GM23338 (cell line): ENCODE results near the gene ZSCAN5A. TPM values are rescaled to one million over a fixed set of nuclear protein-coding genes. Genes with fewer than 3 reads are reported as not detected.

ENCODE experiments used
- ATAC-seq: fragments of 200-7000 bp; cut with Tn5 transposase; 3 replicates; pipeline ENCODE4 v1.9.1; 2020
- DNase-seq: peaks from one replicate; pipeline ENCODE4 v3.0.0-alpha.2; 2015; ENCODE audit warnings: low spot score
- H2AFZ ChIP-seq: fragments of 200-600 bp; sonication (generic); 2 replicates; pipeline ENCODE4 v1.8.0; 2016; ENCODE audit warnings: antibody characterized with exemption, mild to moderate bottlenecking, moderate library complexity
- H3F3A ChIP-seq: fragments of 200-600 bp; sonication (generic); replicated peaks from 2 replicates; pipeline ENCODE4 v1.8.0; 2017; ENCODE audit warnings: antibody characterized with exemption, mixed run types, low read depth
- H3K27ac ChIP-seq: fragments of 200-600 bp; sonication (generic); 2 replicates; pipeline ENCODE4 v1.6.1; 2016; ENCODE audit warnings: low read depth
- H3K27me3 ChIP-seq: fragments of 200-600 bp; sonication (generic); 2 replicates; pipeline ENCODE4 v1.8.0; 2016; ENCODE audit warnings: mild to moderate bottlenecking, mixed run types, moderate library complexity; ENCODE audit not compliant: insufficient read depth
- H3K36me3 ChIP-seq: fragments of 200-600 bp; sonication (generic); 2 replicates; pipeline ENCODE4 v1.8.0; 2016; ENCODE audit warnings: mild to moderate bottlenecking; ENCODE audit not compliant: insufficient read depth
- H3K4me1 ChIP-seq: fragments of 200-600 bp; sonication (generic); 2 replicates; pipeline ENCODE4 v1.8.0; 2016; ENCODE audit warnings: mild to moderate bottlenecking, moderate library complexity; ENCODE audit not compliant: insufficient read depth
- H3K4me2 ChIP-seq: fragments of 200-600 bp; sonication (generic); 2 replicates; pipeline ENCODE4 v1.7.1; 2017; ENCODE audit warnings: mixed run types
- H3K4me3 ChIP-seq: fragments of 200-600 bp; sonication (generic); 2 replicates; pipeline ENCODE4 v1.6.1; 2016; ENCODE audit warnings: mixed run types
- H3K79me2 ChIP-seq: fragments of 200-600 bp; sonication (generic); replicated peaks from 2 replicates; pipeline ENCODE4 v1.8.0; 2017; ENCODE audit warnings: mild to moderate bottlenecking; ENCODE audit not compliant: insufficient read depth
- H3K9me2 ChIP-seq: fragments of 200-600 bp; sonication (generic); 2 replicates; pipeline ENCODE4 v1.8.0; 2017; ENCODE audit not compliant: insufficient read depth
- H4K20me1 ChIP-seq: fragments of 200-600 bp; sonication (generic); replicated peaks from 2 replicates; pipeline ENCODE4 v1.8.0; 2017; ENCODE audit warnings: mild to moderate bottlenecking; ENCODE audit not compliant: insufficient read depth
- H3K27ac Mint-ChIP-seq: 2 replicates; pipeline ENCODE4 v1.8.0; 2020; ENCODE audit warnings: inconsistent platforms, mild to moderate bottlenecking, moderate library complexity, mixed read lengths
- H3K27me3 Mint-ChIP-seq: 3 replicates; pipeline ENCODE4 v1.8.0; 2022; ENCODE audit warnings: low read depth, mild to moderate bottlenecking, moderate library complexity, mixed read lengths, inconsistent platforms; ENCODE audit not compliant: insufficient read depth, poor library complexity
- H3K36me3 Mint-ChIP-seq: 3 replicates; pipeline ENCODE4 v1.8.0; 2021; ENCODE audit warnings: low read depth, mild to moderate bottlenecking, inconsistent platforms, moderate library complexity, mixed read lengths
- H3K4me1 Mint-ChIP-seq: 3 replicates; pipeline ENCODE4 v1.8.0; 2020; ENCODE audit warnings: mild to moderate bottlenecking, inconsistent platforms, mixed read lengths
- H3K4me3 Mint-ChIP-seq: 3 replicates; pipeline ENCODE4 v1.8.0; 2021; ENCODE audit warnings: moderate library complexity, mild to moderate bottlenecking, inconsistent platforms, mixed read lengths
- H3K9me3 Mint-ChIP-seq: 3 replicates; pipeline ENCODE4 v1.8.0; 2020; ENCODE audit warnings: moderate library complexity, mild to moderate bottlenecking, inconsistent platforms, mixed read lengths
- CREB1 ChIP-seq: fragments of 250-450 bp; sonication (Bioruptor Pico); IDR thresholded peaks from 2 replicates; pipeline ENCODE4 v1.5.0; 2020; ENCODE audit warnings: low read depth, mild to moderate bottlenecking, moderate library complexity
- CTCF ChIP-seq, 2 experiments: fragments of 200-600 bp in 1 of 2; sonication (generic) in 1 of 2; conservative IDR thresholded peaks; 2 replicates each; pipeline versions ENCODE4 v1.5.1 to v1.6.1; 2016 to 2017; ENCODE audit warnings: antibody characterized with exemption in 2 of 2, low read depth in 2 of 2, mild to moderate bottlenecking in 2 of 2, moderate library complexity in 1 of 2
- ETS1 ChIP-seq: IDR thresholded peaks from 2 replicates; pipeline ENCODE4 v1.6.1; 2016; ENCODE audit warnings: antibody characterized with exemption
- EZH2 ChIP-seq: fragments of 200-600 bp; sonication (generic); IDR thresholded peaks from one replicate; pipeline ENCODE4 v1.8.0; 2017; ENCODE audit warnings: antibody characterized with exemption, mild to moderate bottlenecking, low read depth; ENCODE audit not compliant: unreplicated experiment
- EZH2phosphoT487 ChIP-seq: fragments of 200-600 bp; sonication (generic); IDR thresholded peaks from one replicate; pipeline ENCODE4 v1.8.1; 2018; ENCODE audit warnings: antibody characterized with exemption; ENCODE audit not compliant: unreplicated experiment
- JUNB ChIP-seq: IDR thresholded peaks from one replicate; pipeline ENCODE4 v1.6.1; 2016; ENCODE audit warnings: antibody characterized with exemption; ENCODE audit not compliant: unreplicated experiment
- NANOG ChIP-seq: IDR thresholded peaks from 2 replicates; pipeline ENCODE4 v1.6.1; 2016; ENCODE audit warnings: antibody characterized with exemption, borderline replicate concordance
- POLR2AphosphoS5 ChIP-seq: IDR thresholded peaks from 2 replicates; pipeline ENCODE4 v1.6.1; 2016; ENCODE audit warnings: antibody characterized with exemption, low read depth
- REST ChIP-seq: IDR thresholded peaks from one replicate; pipeline ENCODE4 v1.6.1; 2018; ENCODE audit warnings: antibody characterized with exemption; ENCODE audit not compliant: unreplicated experiment
- STAT1 ChIP-seq: IDR thresholded peaks from one replicate; pipeline ENCODE4 v1.6.1; 2016; ENCODE audit warnings: antibody characterized with exemption; ENCODE audit not compliant: unreplicated experiment
- ZNF114 ChIP-seq: fragments of 250-450 bp; sonication (Bioruptor Pico); IDR thresholded peaks from 2 replicates; pipeline ENCODE4 v1.5.0; 2020; ENCODE audit warnings: mild to moderate bottlenecking, moderate library complexity
- ZNF331 ChIP-seq: fragments of 250-450 bp; sonication (Bioruptor Pico); IDR thresholded peaks from 2 replicates; pipeline ENCODE4 v1.5.0; 2020; ENCODE audit warnings: low read depth, mild to moderate bottlenecking, moderate library complexity
- ZNF462 ChIP-seq: fragments of 250-450 bp; sonication (Bioruptor Pico); IDR thresholded peaks from 2 replicates; pipeline ENCODE4 v1.5.0; 2020; ENCODE audit warnings: mild to moderate bottlenecking, moderate library complexity
- polyA plus RNA-seq: library from polyadenylated mRNA; unstranded; fragments of >200 nt; fragmentation: Nextera tagmentation; extraction: Ambion mirVana; gene quantifications from 2 replicates; pipeline ENCODE4 v1.2.1, GENCODE V29; 2016
- total RNA-seq: library from RNA; depleted of rRNA; stranded (reverse); fragments of >200 nt; shearing (Covaris generic); gene quantifications from 2 replicates; pipeline ENCODE4 v1.2.3, GENCODE V29; 2014

ZSCAN5A gene
- total and polyA plus RNA-seq, 2 experiments from 2014 or later = 10.2 to 12.5 TPM

GRCh38 chr19:56294549-56294948, 20.1 kb downstream of the ZSCAN5A start:
- no peak overlapping the region for H3K27ac ChIP-seq
- no peaks in the 10 kb centered on the region for H3F3A ChIP-seq
- no peaks in the 10 kb centered on the region for H3K36me3 ChIP-seq
- no peak overlapping the region for H3K4me3 Mint-ChIP-seq
- no peaks in the 10 kb centered on the region for H3K79me2 ChIP-seq
- H2AFZ ChIP-seq = no peak overlapping the region
- no peaks in the 10 kb centered on the region for H3K27me3 ChIP-seq
- H3K9me3 Mint-ChIP-seq = peaks cover 4% of the 10 kb centered on the region; the same call in 2 of the 3 replicates
- H3K9me2 ChIP-seq = no peaks in the 10 kb centered on the region; the same call in 1 of the 2 replicates
- H3K4me2 ChIP-seq = no peak overlapping the region
- H3K4me3 ChIP-seq = no peak overlapping the region
- H3K27me3 Mint-ChIP-seq = peaks cover 10% of the 10 kb centered on the region
- H4K20me1 ChIP-seq = peaks cover 1% of the 10 kb centered on the region; the same call in 1 of the 2 replicates
- ATAC-seq (no peak), DNase-seq (no peak)
- no peak overlapping the region for H3K27ac Mint-ChIP-seq
- TF ChIP-seq POLR2AphosphoS5 (no peak), JUNB (no peak), ZNF331 (no peak), ZNF114 (CRISPR knock-in tag) (no peak), EZH2 (no peak), STAT1 (no peak), EZH2phosphoT487 (no peak), CREB1 (CRISPR knock-in tag) (no peak), ZNF462 (CRISPR knock-in tag) (no peak), ETS1 (no peak), NANOG (no peak), REST (no peak), CTCF (conservative IDR thresholded peaks at IDR 0.05; ENCODE audit: low read depth in 2 of 2) (no peak)
- H3K4me1 ChIP-seq = no peaks in the 10 kb centered on the region
- peaks cover 16% of the 10 kb centered on the region for H3K36me3 Mint-ChIP-seq
- H3K4me1 Mint-ChIP-seq = no peaks in the 10 kb centered on the region
